ENCODE measurements around the gene SCUBE1.

The SCUBE1 gene

DNA sequence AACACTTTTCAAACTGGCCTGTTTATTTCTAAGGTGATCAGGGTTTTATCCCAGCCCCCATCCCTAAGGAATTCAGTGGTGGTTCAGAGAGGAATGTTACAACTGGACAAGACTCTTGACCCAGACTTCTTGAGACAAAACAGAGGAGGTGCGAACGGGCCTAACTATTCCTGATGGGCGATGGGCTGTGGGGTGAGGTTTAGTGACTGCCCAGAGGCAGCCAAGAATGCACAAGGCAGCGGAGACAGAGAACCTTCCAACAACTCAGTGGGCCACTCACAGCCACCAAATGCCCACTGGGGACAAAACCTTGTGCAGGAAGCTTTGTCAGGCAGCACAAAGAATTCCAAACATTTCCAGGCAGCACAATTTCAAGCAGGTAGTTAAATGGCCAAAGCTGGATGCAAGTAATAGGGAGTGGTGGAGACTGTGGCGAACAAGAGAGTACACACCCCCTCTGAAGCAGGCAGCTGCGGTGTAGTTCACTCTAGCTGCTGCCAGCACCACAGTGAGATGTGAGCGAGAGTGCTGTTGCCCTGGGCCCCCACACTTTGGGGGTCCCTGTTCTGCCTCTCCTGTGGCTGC, 29.2 kb downstream of the SCUBE1 start:
- TF ChIP-seq CTCF (IDR thresholded peaks at IDR 0.05; ENCODE audit: low read depth, low read length, missing control alignments), result no peak
- no peak overlapping the region for H3K4me3 ChIP-seq (ENCODE audit: low read depth, low read length)
- in situ Hi-C loops (cut with HindIII; ENCODE audit: low sequenced_read_pairs), result no loop called here
- DNase-seq (ENCODE audit: low read depth), result no peak

- TF ChIP-seq CTCF (IDR thresholded peaks at IDR 0.05; ENCODE audit: low read depth, low read length, missing control alignments), result no peak
- DNase-seq (ENCODE audit: low read depth), result no peak
- in situ Hi-C loops (cut with HindIII; ENCODE audit: low sequenced_read_pairs), result no loop called here
- H3K4me3 ChIP-seq (ENCODE audit: low read depth, low read length), result no peak overlapping the region
Observed at GRCh38 chr22:43313244-43313889, 29.8 kb downstream of the SCUBE1 start.

GRCh38 chr22:43312608-43313007, 30.6 kb downstream of the SCUBE1 start:
- no peak overlapping the region for H3K4me3 ChIP-seq (ENCODE audit: low read depth, low read length)
- in situ Hi-C loops (cut with HindIII; ENCODE audit: low sequenced_read_pairs), result no loop called here
- DNase-seq (ENCODE audit: low read depth), result no peak
- TF ChIP-seq CTCF (IDR thresholded peaks at IDR 0.05; ENCODE audit: low read depth, low read length, missing control alignments), result no peak

DNA sequence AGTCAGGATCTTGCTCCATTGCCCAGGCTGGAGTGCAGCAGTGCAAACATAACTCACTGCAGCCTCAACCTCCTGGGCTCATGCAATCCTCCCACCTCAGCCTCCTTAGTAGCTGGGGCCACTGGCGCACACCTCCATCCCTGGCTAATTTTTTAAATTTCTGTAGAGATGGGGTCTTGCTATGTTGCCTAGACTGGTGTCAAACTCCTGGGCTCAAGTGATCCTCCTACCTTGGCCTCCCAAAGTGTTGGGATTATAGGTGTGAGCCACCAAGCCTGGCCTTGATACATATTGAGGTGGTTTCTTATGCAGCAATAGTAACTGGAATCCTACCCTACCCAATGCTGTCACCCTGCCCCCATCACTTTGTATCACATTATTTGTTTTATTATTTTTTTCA, 32.4 kb downstream of the SCUBE1 start:
- in situ Hi-C loops (cut with HindIII; ENCODE audit: low sequenced_read_pairs), result no loop called here
- H3K4me3 ChIP-seq (ENCODE audit: low read depth, low read length), result no peak overlapping the region
- no peak for DNase-seq (ENCODE audit: low read depth)
- no peak for TF ChIP-seq CTCF (IDR thresholded peaks at IDR 0.05; ENCODE audit: low read depth, low read length, missing control alignments)

- H3K4me3 ChIP-seq (ENCODE audit: low read depth, low read length), result no peak overlapping the region
- peak; percentile 31 for DNase-seq (ENCODE audit: low read depth)
- in situ Hi-C loops (cut with HindIII; ENCODE audit: low sequenced_read_pairs), result no loop called here
- no peak for TF ChIP-seq CTCF (IDR thresholded peaks at IDR 0.05; ENCODE audit: low read depth, low read length, missing control alignments)
Observed at GRCh38 chr22:43310311-43310710, 32.9 kb downstream of the SCUBE1 start.

GRCh38 chr22:43308836-43309235, 34.3 kb downstream of the SCUBE1 start:
- no peak for DNase-seq (ENCODE audit: low read depth)
- no peak for TF ChIP-seq CTCF (IDR thresholded peaks at IDR 0.05; ENCODE audit: low read depth, low read length, missing control alignments)
- no peak overlapping the region for H3K4me3 ChIP-seq (ENCODE audit: low read depth, low read length)
- in situ Hi-C loops (cut with HindIII; ENCODE audit: low sequenced_read_pairs), result no loop called here

Measured in astrocyte of the cerebellum (primary cell).